Subcutaneous adipose tissue (tissue), 4 donors: ENCODE measurements around the gene YIF1B. TPM values are rescaled to one million over a fixed set of nuclear protein-coding genes. Genes with fewer than 3 reads are reported as not detected.

Experiments
- CTCF ChIP-seq: fragments of 450-650 bp; IDR thresholded peaks from one replicate; pipeline ENCODE4 v1.5.1; 2016; ENCODE audit warnings: low read depth, mild to moderate bottlenecking, control low read depth, antibody characterized with exemption, moderate library complexity
- total RNA-seq, 4 donors: library from RNA; depleted of rRNA; stranded (reverse); fragments of >200 nt; gene quantifications; one replicate each; pipeline ENCODE4 v1.1.0, GENCODE V29; 2016

Gene YIF1B
- total RNA-seq, 4 donors from 2014 or later: 14.5 to 28.7 (median 19.5) TPM

- TF ChIP-seq CTCF: no peak
These were observed 42.3 kb upstream of the YIF1B start for GRCh38 chr19:38358071-38358470.

GRCh38 chr19:38355728-38356725 is 40.3 kb upstream of the YIF1B start:
- no peak for TF ChIP-seq CTCF

- no peak for TF ChIP-seq CTCF
These were observed 36.9 kb upstream of the YIF1B start for GRCh38 chr19:38352611-38353010.

GRCh38 chr19:38351865-38352395 is 36.2 kb upstream of the YIF1B start:
- TF ChIP-seq CTCF: no peak

GRCh38 chr19:38350883-38351282 is 35.1 kb upstream of the YIF1B start:
- TF ChIP-seq CTCF: no peak

- TF ChIP-seq CTCF: no peak
These were observed 31.1 kb upstream of the YIF1B start for GRCh38 chr19:38346837-38347236.

GRCh38 chr19:38340927-38341326 is 25.2 kb upstream of the YIF1B start:
- TF ChIP-seq CTCF: no peak
